ENCODE measurements around the gene ZCCHC7. TPM values are rescaled to one million over a fixed set of nuclear protein-coding genes. Genes with fewer than 3 reads are reported as not detected.
"Not testable (repeated sequence)": the region's sequence is repeated elsewhere in the genome, so short reads cannot be mapped to it uniquely, and the experiment has no call there.

Gene ZCCHC7
- total RNA-seq, 4 donors from 2014 or later, result 11.7 to 24.6 (median 13.6) TPM

GRCh38 chr9:37297592-37297991 lies 177.2 kb downstream of the ZCCHC7 start:
- ATAC-seq (ENCODE audit: low FRiP score) (no peak), DNase-seq (ENCODE audit: low spot score) (no peak)
- no peak for TF ChIP-seq CTCF (IDR thresholded peaks at IDR 0.05)

GRCh38 chr9:37300620-37301019 lies 180.2 kb downstream of the ZCCHC7 start:
- TF ChIP-seq CTCF (IDR thresholded peaks at IDR 0.05), result no peak
- DNase-seq (ENCODE audit: low spot score) (no peak), ATAC-seq (ENCODE audit: low FRiP score) (no peak)

- ATAC-seq (ENCODE audit: low FRiP score), result no peak
- no peak for TF ChIP-seq CTCF (IDR thresholded peaks at IDR 0.05)
- DNase-seq (ENCODE audit: low spot score), result no peak
These were observed 180.9 kb downstream of the ZCCHC7 start for GRCh38 chr9:37301042-37301853.

GRCh38 chr9:37301854-37302172 lies 181.4 kb downstream of the ZCCHC7 start:
- DNase-seq (ENCODE audit: low spot score) (no peak), ATAC-seq (ENCODE audit: low FRiP score) (no peak)
- TF ChIP-seq CTCF (IDR thresholded peaks at IDR 0.05), result no peak

- no peak for TF ChIP-seq CTCF (IDR thresholded peaks at IDR 0.05)
- ATAC-seq (ENCODE audit: low FRiP score) (no peak), DNase-seq (ENCODE audit: low spot score) (no peak)
These were observed 181.9 kb downstream of the ZCCHC7 start for GRCh38 chr9:37302277-37302676.

- ATAC-seq (ENCODE audit: low FRiP score); DNase-seq (ENCODE audit: low spot score): not testable (repeated sequence)
These were observed 182.9 kb downstream of the ZCCHC7 start for GRCh38 chr9:37303272-37303671.

- no peak for DNase-seq (ENCODE audit: low spot score)
- no peak for ATAC-seq (ENCODE audit: low FRiP score)
- no peak for TF ChIP-seq CTCF (IDR thresholded peaks at IDR 0.05)
These were observed 188.8 kb downstream of the ZCCHC7 start for GRCh38 chr9:37309136-37309535.
